ENCODE measurements around the gene COL19A1. TPM values are rescaled to one million over a fixed set of nuclear protein-coding genes. Genes with fewer than 3 reads are reported as not detected.

COL19A1 gene
- total RNA-seq, 1 experiment from 2014 or later: not detected

DNA sequence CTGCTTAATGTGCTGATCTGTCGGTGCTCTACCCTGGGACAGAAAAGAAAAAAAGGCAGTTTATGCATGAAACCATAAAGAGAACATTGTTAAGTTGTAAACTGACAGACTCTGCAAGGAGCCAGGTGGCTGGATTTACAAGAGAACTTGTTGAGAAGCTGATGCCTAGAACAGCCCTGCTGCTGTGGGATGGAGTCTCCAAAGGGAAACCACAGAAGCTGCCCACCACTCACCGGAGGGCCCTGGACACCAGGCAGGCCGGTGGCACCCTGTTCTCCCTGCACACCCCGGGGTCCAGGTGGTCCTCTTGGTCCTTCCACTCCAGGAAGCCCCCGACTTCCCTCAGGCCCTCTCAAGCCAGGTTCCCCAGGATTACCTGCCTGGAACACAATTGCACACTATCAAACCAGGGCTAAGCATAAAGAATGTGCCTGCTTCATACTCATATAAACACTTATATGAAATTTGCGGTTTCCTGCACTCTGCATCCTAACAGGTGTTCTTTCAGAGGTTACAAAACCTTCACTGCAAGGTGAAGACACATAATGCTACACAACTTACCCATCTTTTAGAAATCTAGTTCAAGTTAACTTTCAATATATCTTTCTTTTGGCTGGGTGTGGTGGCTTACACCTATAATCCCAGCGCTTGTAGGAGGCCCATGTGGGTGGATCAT lies 368.3 kb downstream of the COL19A1 start:
- no peaks in the 10 kb centered on the region for H3K9me3 Mint-ChIP-seq (ENCODE audit: unreplicated experiment)
- ChIA-PET POLR2A (no interaction called here), CTCF (no interaction called here)
- no peak for DNase-seq (ENCODE audit: unreplicated experiment)
- TF ChIP-seq, protein P1, sequence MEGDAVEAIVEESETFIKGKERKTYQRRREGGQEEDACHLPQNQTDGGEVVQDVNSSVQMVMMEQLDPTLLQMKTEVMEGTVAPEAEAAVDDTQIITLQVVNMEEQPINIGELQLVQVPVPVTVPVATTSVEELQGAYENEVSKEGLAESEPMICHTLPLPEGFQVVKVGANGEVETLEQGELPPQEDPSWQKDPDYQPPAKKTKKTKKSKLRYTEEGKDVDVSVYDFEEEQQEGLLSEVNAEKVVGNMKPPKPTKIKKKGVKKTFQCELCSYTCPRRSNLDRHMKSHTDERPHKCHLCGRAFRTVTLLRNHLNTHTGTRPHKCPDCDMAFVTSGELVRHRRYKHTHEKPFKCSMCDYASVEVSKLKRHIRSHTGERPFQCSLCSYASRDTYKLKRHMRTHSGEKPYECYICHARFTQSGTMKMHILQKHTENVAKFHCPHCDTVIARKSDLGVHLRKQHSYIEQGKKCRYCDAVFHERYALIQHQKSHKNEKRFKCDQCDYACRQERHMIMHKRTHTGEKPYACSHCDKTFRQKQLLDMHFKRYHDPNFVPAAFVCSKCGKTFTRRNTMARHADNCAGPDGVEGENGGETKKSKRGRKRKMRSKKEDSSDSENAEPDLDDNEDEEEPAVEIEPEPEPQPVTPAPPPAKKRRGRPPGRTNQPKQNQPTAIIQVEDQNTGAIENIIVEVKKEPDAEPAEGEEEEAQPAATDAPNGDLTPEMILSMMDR (IDR thresholded peaks at IDR 0.05; ENCODE audit: unreplicated experiment): no peak
- H3K27me3 Mint-ChIP-seq (ENCODE audit: insufficient read depth, unreplicated experiment): peaks cover 97% of the 10 kb centered on the region
- H3K36me3 Mint-ChIP-seq (ENCODE audit: insufficient read depth, unreplicated experiment): no peaks in the 10 kb centered on the region
- no peaks in the 10 kb centered on the region for H3K4me1 Mint-ChIP-seq (ENCODE audit: insufficient read depth, unreplicated experiment)
- BruUV-seq (replicated peaks): no TSS peak
- intact Hi-C loops (cut with micrococcal nuclease): no loop called here
- H3K4me3 Mint-ChIP-seq (ENCODE audit: unreplicated experiment): no peak overlapping the region
- no peak overlapping the region for H3K27ac Mint-ChIP-seq (ENCODE audit: low read depth, unreplicated experiment)

DNA sequence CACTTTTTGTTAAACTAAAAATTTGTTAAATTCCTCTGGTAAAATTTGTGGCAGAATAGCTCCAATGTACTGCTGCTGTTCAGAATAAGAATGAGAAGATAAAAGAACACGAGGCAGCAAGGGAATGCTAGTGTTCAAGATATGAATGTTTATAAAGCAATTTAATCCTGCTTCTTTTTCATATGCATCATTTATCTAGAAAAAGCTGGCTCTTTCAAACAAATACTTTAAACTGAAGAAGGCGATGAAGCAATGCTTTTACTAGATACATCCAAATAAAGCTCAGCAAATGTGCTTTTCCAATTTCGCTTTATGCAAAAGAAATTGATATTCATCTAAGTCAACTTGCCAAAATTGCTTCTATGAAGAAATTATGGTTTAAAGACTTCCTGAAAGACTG lies 370.0 kb downstream of the COL19A1 start:
- no peak overlapping the region for H3K27ac Mint-ChIP-seq (ENCODE audit: low read depth, unreplicated experiment)
- BruUV-seq (replicated peaks): no TSS peak
- H3K4me3 Mint-ChIP-seq (ENCODE audit: unreplicated experiment): no peak overlapping the region
- no peaks in the 10 kb centered on the region for H3K36me3 Mint-ChIP-seq (ENCODE audit: insufficient read depth, unreplicated experiment)
- DNase-seq (ENCODE audit: unreplicated experiment): no peak
- H3K4me1 Mint-ChIP-seq (ENCODE audit: insufficient read depth, unreplicated experiment): no peaks in the 10 kb centered on the region
- H3K9me3 Mint-ChIP-seq (ENCODE audit: unreplicated experiment): no peaks in the 10 kb centered on the region
- ChIA-PET CTCF (interaction anchor here (1.3 kb wide), 1 partner anchor 15 kb away, joined by 3 read pairs; no protein-coding TSS in a partner anchor), POLR2A (no interaction called here)
- peaks cover 94% of the 10 kb centered on the region for H3K27me3 Mint-ChIP-seq (ENCODE audit: insufficient read depth, unreplicated experiment)
- TF ChIP-seq, protein P1 (IDR thresholded peaks at IDR 0.05; ENCODE audit: unreplicated experiment): no peak
- intact Hi-C loops (cut with micrococcal nuclease): no loop called here

GRCh38 chr6:70241031-70241430 lies 374.7 kb downstream of the COL19A1 start:
- POLR2A ChIA-PET: interaction anchor here (0.7 kb wide), 1 partner anchor 17 kb away, joined by 3 read pairs; no protein-coding TSS in a partner anchor
- no TSS peak for BruUV-seq (replicated peaks)
- CTCF ChIA-PET: interaction anchor here (2.8 kb wide), 1 partner anchor 19 kb away, joined by 25 read pairs; no protein-coding TSS in a partner anchor

DNA sequence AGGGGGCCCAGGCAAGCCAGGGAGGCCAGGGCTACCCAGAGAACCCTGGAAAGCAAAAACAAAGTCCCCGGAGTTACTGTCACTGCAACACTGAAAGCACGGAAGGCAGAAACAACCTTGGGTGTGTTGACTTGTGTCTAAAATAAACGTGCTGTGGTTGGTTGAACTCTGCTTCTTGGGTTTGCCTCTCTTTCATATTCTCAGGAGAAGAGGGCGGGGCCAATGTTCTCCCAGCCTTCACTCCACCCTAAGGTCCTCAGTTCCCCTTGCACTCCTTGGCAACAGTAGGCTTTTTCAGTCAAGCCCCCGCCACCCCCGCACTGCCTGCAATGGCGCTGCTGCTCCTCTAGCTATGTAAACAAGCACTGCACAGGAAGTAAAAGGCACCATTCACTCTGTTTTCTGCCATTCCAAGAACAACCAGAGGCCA lies 375.6 kb downstream of the COL19A1 start:
- intact Hi-C loops (cut with micrococcal nuclease): no loop called here
- Mint-ChIP-seq H3K36me3 (ENCODE audit: insufficient read depth, unreplicated experiment) (no peaks in the 10 kb centered on the region), H3K27ac (ENCODE audit: low read depth, unreplicated experiment) (no peak overlapping the region), H3K4me3 (ENCODE audit: unreplicated experiment) (no peak overlapping the region), H3K9me3 (ENCODE audit: unreplicated experiment) (no peaks in the 10 kb centered on the region), H3K4me1 (ENCODE audit: insufficient read depth, unreplicated experiment) (no peaks in the 10 kb centered on the region), H3K27me3 (ENCODE audit: insufficient read depth, unreplicated experiment) (peaks cover 95% of the 10 kb centered on the region)
- no TSS peak for BruUV-seq (replicated peaks)
- no peak for DNase-seq (ENCODE audit: unreplicated experiment)
- CTCF ChIA-PET: interaction anchor here (1.7 to 2.8 kb wide), 2 partner anchors 20 to 21 kb away, joined by 9 to 25 read pairs; no protein-coding TSS in a partner anchor
- POLR2A ChIA-PET: no interaction called here
- TF ChIP-seq, protein P1 (IDR thresholded peaks at IDR 0.05; ENCODE audit: unreplicated experiment): no peak

More at GRCh38 chr6:70241031-70241430, 374.7 kb downstream of the COL19A1 start:
- intact Hi-C loops (cut with micrococcal nuclease): no loop called here
- H3K36me3 Mint-ChIP-seq (ENCODE audit: insufficient read depth, unreplicated experiment): no peaks in the 10 kb centered on the region
- no peaks in the 10 kb centered on the region for H3K9me3 Mint-ChIP-seq (ENCODE audit: unreplicated experiment)
- no peaks in the 10 kb centered on the region for H3K4me1 Mint-ChIP-seq (ENCODE audit: insufficient read depth, unreplicated experiment)
- H3K27ac Mint-ChIP-seq (ENCODE audit: low read depth, unreplicated experiment): no peak overlapping the region
- H3K27me3 Mint-ChIP-seq (ENCODE audit: insufficient read depth, unreplicated experiment): peaks cover 93% of the 10 kb centered on the region
- TF ChIP-seq, protein P1 (IDR thresholded peaks at IDR 0.05; ENCODE audit: unreplicated experiment): no peak
- DNase-seq (ENCODE audit: unreplicated experiment): no peak
- no peak overlapping the region for H3K4me3 Mint-ChIP-seq (ENCODE audit: unreplicated experiment)
